ENCODE results near the gene CRNN.
A peak's percentile ranks its signal among the peaks of the same experiment; 100 is the strongest.

The CRNN gene

GRCh38 chr1:152408664-152409063, 5.4 kb downstream of the CRNN start:
- no peaks in the 10 kb centered on the region for H3K9me3 ChIP-seq (ENCODE audit: insufficient read depth, low read length, severe bottlenecking)
- no peaks in the 10 kb centered on the region for H3K36me3 ChIP-seq (ENCODE audit: insufficient read depth, low read length)
- no peak for ATAC-seq (ENCODE audit: insufficient read depth, low read depth)
- H3K79me2 ChIP-seq (ENCODE audit: insufficient read depth, low read length), result no peaks in the 10 kb centered on the region
- H2AFZ ChIP-seq (ENCODE audit: low read depth, low read length), result no peak overlapping the region
- H3K4me3 ChIP-seq (ENCODE audit: low read depth in 1 of 2, low read length in 2 of 2), result no peak overlapping the region
- peaks cover 26% of the 10 kb centered on the region for H3K27me3 ChIP-seq (ENCODE audit: insufficient read depth, low read length, poor library complexity)
- TF ChIP-seq EZH2 (IDR thresholded peaks at IDR 0.05; ENCODE audit: borderline replicate concordance, low read depth, low read length, severe bottlenecking), result no peak
- no peak for TF ChIP-seq CTCF (IDR thresholded peaks at IDR 0.05; ENCODE audit: borderline replicate concordance, extremely low read depth, low read length, poor library complexity, severe bottlenecking)
- H3K4me2 ChIP-seq (ENCODE audit: insufficient read depth, low read length), result no peak overlapping the region
- no peak for DNase-seq
- no peaks in the 10 kb centered on the region for H3K4me1 ChIP-seq (ENCODE audit: insufficient read depth, low read length)
- H3K27ac ChIP-seq (ENCODE audit: low read length), result no peak overlapping the region
- H3K9ac ChIP-seq (ENCODE audit: low read depth, low read length), result no peak overlapping the region
- H4K20me1 ChIP-seq (ENCODE audit: insufficient read depth, low read length), result no peaks in the 10 kb centered on the region

GRCh38 chr1:152398812-152399698, 15.0 kb downstream of the CRNN start:
- H3K27ac ChIP-seq (ENCODE audit: low read length), result no peak overlapping the region
- no peak overlapping the region for H3K9ac ChIP-seq (ENCODE audit: low read depth, low read length)
- H3K4me1 ChIP-seq (ENCODE audit: insufficient read depth, low read length), result no peaks in the 10 kb centered on the region
- no peaks in the 10 kb centered on the region for H4K20me1 ChIP-seq (ENCODE audit: insufficient read depth, low read length)
- H3K4me2 ChIP-seq (ENCODE audit: insufficient read depth, low read length), result no peak overlapping the region
- no peaks in the 10 kb centered on the region for H3K79me2 ChIP-seq (ENCODE audit: insufficient read depth, low read length)
- H3K4me3 ChIP-seq (ENCODE audit: low read depth in 1 of 2, low read length in 2 of 2), result no peak overlapping the region
- H3K36me3 ChIP-seq (ENCODE audit: insufficient read depth, low read length), result no peaks in the 10 kb centered on the region
- DNase-seq, result no peak
- H3K27me3 ChIP-seq (ENCODE audit: insufficient read depth, low read length, poor library complexity), result peaks cover 11% of the 10 kb centered on the region
- H2AFZ ChIP-seq (ENCODE audit: low read depth, low read length), result no peak overlapping the region
- H3K9me3 ChIP-seq (ENCODE audit: insufficient read depth, low read length, severe bottlenecking), result no peaks in the 10 kb centered on the region
- TF ChIP-seq CTCF (IDR thresholded peaks at IDR 0.05; ENCODE audit: borderline replicate concordance, extremely low read depth, low read length, poor library complexity, severe bottlenecking) (peak; percentile 43), EZH2 (IDR thresholded peaks at IDR 0.05; ENCODE audit: borderline replicate concordance, low read depth, low read length, severe bottlenecking) (no peak)
- no peak for ATAC-seq (ENCODE audit: insufficient read depth, low read depth)

GRCh38 chr1:152397474-152397873, 16.6 kb downstream of the CRNN start:
- H3K9me3 ChIP-seq (ENCODE audit: insufficient read depth, low read length, severe bottlenecking), result no peaks in the 10 kb centered on the region
- TF ChIP-seq EZH2 (IDR thresholded peaks at IDR 0.05; ENCODE audit: borderline replicate concordance, low read depth, low read length, severe bottlenecking) (no peak), CTCF (IDR thresholded peaks at IDR 0.05; ENCODE audit: borderline replicate concordance, extremely low read depth, low read length, poor library complexity, severe bottlenecking) (no peak)
- H2AFZ ChIP-seq (ENCODE audit: low read depth, low read length), result no peak overlapping the region
- no peaks in the 10 kb centered on the region for H3K79me2 ChIP-seq (ENCODE audit: insufficient read depth, low read length)
- no peaks in the 10 kb centered on the region for H3K36me3 ChIP-seq (ENCODE audit: insufficient read depth, low read length)
- no peaks in the 10 kb centered on the region for H4K20me1 ChIP-seq (ENCODE audit: insufficient read depth, low read length)
- DNase-seq (no peak), ATAC-seq (ENCODE audit: insufficient read depth, low read depth) (no peak)
- no peaks in the 10 kb centered on the region for H3K4me1 ChIP-seq (ENCODE audit: insufficient read depth, low read length)
- H3K27ac ChIP-seq (ENCODE audit: low read length), result no peak overlapping the region
- no peak overlapping the region for H3K9ac ChIP-seq (ENCODE audit: low read depth, low read length)
- H3K4me2 ChIP-seq (ENCODE audit: insufficient read depth, low read length), result no peak overlapping the region
- H3K27me3 ChIP-seq (ENCODE audit: insufficient read depth, low read length, poor library complexity), result peaks cover 11% of the 10 kb centered on the region
- no peak overlapping the region for H3K4me3 ChIP-seq (ENCODE audit: low read depth in 1 of 2, low read length in 2 of 2)

All from DND-41 (cell line).